Measurements from ENCODE around the gene S100A2.

DNA sequence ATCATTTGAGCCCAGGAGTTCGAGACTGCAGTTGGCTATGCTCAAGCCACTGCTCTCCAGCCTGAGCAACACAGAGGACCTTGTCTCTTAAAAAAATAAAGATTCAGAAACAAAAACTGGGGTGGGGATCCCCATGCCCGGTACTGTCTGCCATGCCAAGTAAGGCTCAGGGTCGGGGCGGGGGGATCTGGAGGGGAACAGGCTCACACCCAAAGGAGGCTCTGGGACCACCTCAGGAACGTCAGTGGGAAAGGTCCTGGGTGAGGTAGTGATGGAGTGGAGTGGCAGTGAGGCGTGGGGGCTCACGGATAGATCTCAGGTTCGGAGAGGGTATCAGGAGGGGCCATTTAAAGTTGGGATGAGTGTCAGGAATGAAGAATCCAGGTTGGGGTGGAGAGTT lies 19.3 kb downstream of the S100A2 start:
- TF ChIP-seq, protein P1, sequence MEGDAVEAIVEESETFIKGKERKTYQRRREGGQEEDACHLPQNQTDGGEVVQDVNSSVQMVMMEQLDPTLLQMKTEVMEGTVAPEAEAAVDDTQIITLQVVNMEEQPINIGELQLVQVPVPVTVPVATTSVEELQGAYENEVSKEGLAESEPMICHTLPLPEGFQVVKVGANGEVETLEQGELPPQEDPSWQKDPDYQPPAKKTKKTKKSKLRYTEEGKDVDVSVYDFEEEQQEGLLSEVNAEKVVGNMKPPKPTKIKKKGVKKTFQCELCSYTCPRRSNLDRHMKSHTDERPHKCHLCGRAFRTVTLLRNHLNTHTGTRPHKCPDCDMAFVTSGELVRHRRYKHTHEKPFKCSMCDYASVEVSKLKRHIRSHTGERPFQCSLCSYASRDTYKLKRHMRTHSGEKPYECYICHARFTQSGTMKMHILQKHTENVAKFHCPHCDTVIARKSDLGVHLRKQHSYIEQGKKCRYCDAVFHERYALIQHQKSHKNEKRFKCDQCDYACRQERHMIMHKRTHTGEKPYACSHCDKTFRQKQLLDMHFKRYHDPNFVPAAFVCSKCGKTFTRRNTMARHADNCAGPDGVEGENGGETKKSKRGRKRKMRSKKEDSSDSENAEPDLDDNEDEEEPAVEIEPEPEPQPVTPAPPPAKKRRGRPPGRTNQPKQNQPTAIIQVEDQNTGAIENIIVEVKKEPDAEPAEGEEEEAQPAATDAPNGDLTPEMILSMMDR (IDR thresholded peaks at IDR 0.05; ENCODE audit: low read length) = no peak
- TF ChIP-seq EZH2phosphoT487 (IDR thresholded peaks at IDR 0.05; ENCODE audit: low read length) = no peak

All from MM.1S (cell line).